Gastroesophageal sphincter (tissue), 3 donors: ENCODE data around the gene CACNA1D.

Source experiments
- CTCF ChIP-seq, 4 experiments: fragments of 200-600 bp in 2 of 4; fragments of 450-650 bp in 2 of 4; sonication (generic) in 1 of 4; IDR thresholded peaks; one replicate each; pipeline ENCODE4 v1.5.1; 2017 to 2019; ENCODE audit warnings: antibody characterized with exemption in 4 of 4, mild to moderate bottlenecking in 2 of 4, moderate library complexity in 2 of 4
- POLR2A ChIP-seq, 2 donors: fragments of 450-650 bp; IDR thresholded peaks; one replicate each; pipeline ENCODE4 v1.6.1; 2017; ENCODE audit warnings: antibody characterized with exemption in 2 of 2, mild to moderate bottlenecking in 2 of 2, moderate library complexity in 1 of 2
- POLR2AphosphoS5 ChIP-seq: sonication (generic); formaldehyde crosslinking; IDR thresholded peaks from one replicate; pipeline ENCODE4 v1.6.1; 2017; ENCODE audit warnings: antibody characterized with exemption

- TF ChIP-seq CTCF (IDR thresholded peaks at IDR 0.05): no peak
- TF ChIP-seq POLR2A (IDR thresholded peaks at IDR 0.05): no peak
- no peak for TF ChIP-seq POLR2AphosphoS5
Observed at GRCh38 chr3:53824795-53825194, 330.4 kb downstream of the CACNA1D start.
